CD14-positive monocyte (primary cell): Measurements from ENCODE around the gene PLEK2. TPM values are rescaled to one million over a fixed set of nuclear protein-coding genes. Genes with fewer than 3 reads are reported as not detected.

ENCODE experiments used
- DNase-seq, 3 donors: peaks; one replicate each; pipeline ENCODE4 v3.0.0-alpha.2; 2011 to 2022
- H2AFZ ChIP-seq: 2 replicates; pipeline ENCODE4 v1.6.0; 2012; ENCODE audit warnings: mild to moderate bottlenecking, low read depth, low read length, inconsistent platforms; ENCODE audit not compliant: insufficient read depth, poor library complexity, severe bottlenecking
- H3K27ac ChIP-seq, 2 donors: 1 replicate in 1 of 2; 2 replicates in 1 of 2; pipeline ENCODE4 v1.5.1; 2012 to 2013; ENCODE audit warnings: low read length in 2 of 2, control low read depth in 1 of 2, inconsistent platforms in 1 of 2, low read depth in 1 of 2, mild to moderate bottlenecking in 1 of 2
- H3K27me3 ChIP-seq, 2 donors: one replicate each; pipeline versions ENCODE4 v1.6.0 to v1.6.1; 2011 to 2013; ENCODE audit warnings: low read length in 2 of 2; ENCODE audit not compliant: control insufficient read depth in 2 of 2, insufficient read depth in 2 of 2
- H3K36me3 ChIP-seq, 2 donors: replicated peaks in 1 of 2; 1 replicate in 1 of 2; 2 replicates in 1 of 2; pipeline versions ENCODE4 v1.5.1 to v1.6.1; 2012 to 2013; ENCODE audit warnings: low read length in 2 of 2, control low read depth in 1 of 2, inconsistent platforms in 1 of 2, mild to moderate bottlenecking in 1 of 2; ENCODE audit not compliant: insufficient read depth in 2 of 2, control insufficient read depth in 1 of 2
- H3K4me1 ChIP-seq, 2 donors: 1 replicate in 1 of 2; 2 replicates in 1 of 2; pipeline versions ENCODE4 v1.5.1 to v1.6.1; 2012 to 2013; ENCODE audit warnings: low read length in 2 of 2, control low read depth in 1 of 2, inconsistent platforms in 1 of 2, mild to moderate bottlenecking in 1 of 2, moderate library complexity in 1 of 2; ENCODE audit not compliant: insufficient read depth in 2 of 2, control insufficient read depth in 1 of 2
- H3K4me2 ChIP-seq: replicated peaks from 2 replicates; pipeline ENCODE3; 2012; ENCODE audit warnings: low read length, moderate library complexity, mild to moderate bottlenecking; ENCODE audit not compliant: poor library complexity, severe bottlenecking; ENCODE audit errors: extremely low read depth
- H3K4me3 ChIP-seq, 3 experiments: fragments of 200-600 bp in 1 of 3; sonication (generic) in 1 of 3; replicated peaks in 1 of 3; 1 replicate in 2 of 3; 2 replicates in 1 of 3; pipeline ENCODE4 v1.5.1; 2011 to 2013; ENCODE audit warnings: low read length in 3 of 3, mild to moderate bottlenecking in 3 of 3, control low read depth in 2 of 3, low read depth in 2 of 3, inconsistent platforms in 1 of 3, moderate library complexity in 1 of 3
- H3K79me2 ChIP-seq: 2 replicates; pipeline ENCODE4 v1.6.0; 2012; ENCODE audit warnings: mild to moderate bottlenecking, control low read depth, inconsistent platforms, low read length, moderate library complexity; ENCODE audit not compliant: insufficient read depth
- H3K9ac ChIP-seq: 2 replicates; pipeline ENCODE4 v1.6.0; 2017; ENCODE audit warnings: low read length, mild to moderate bottlenecking; ENCODE audit not compliant: insufficient read depth, poor library complexity, severe bottlenecking
- H3K9me3 ChIP-seq, 2 donors: replicated peaks in 1 of 2; 1 replicate in 1 of 2; 2 replicates in 1 of 2; pipeline versions ENCODE4 v1.5.1 to v1.6.1; 2012 to 2013; ENCODE audit warnings: low read length in 2 of 2, control low read depth in 1 of 2; ENCODE audit not compliant: control insufficient read depth in 1 of 2, insufficient read depth in 1 of 2
- H4K20me1 ChIP-seq: 2 replicates; pipeline ENCODE4 v1.6.0; 2012; ENCODE audit warnings: mild to moderate bottlenecking, low read length, control low read depth, moderate library complexity; ENCODE audit not compliant: insufficient read depth
- H3K27ac Mint-ChIP-seq, 7 donors: one replicate each; pipeline ENCODE4 v1.8.0; 2020; ENCODE audit warnings: mild to moderate bottlenecking in 7 of 7, mixed read lengths in 7 of 7, moderate library complexity in 6 of 7, inconsistent platforms in 2 of 7
- H3K27me3 Mint-ChIP-seq, 3 donors: one replicate each; pipeline ENCODE4 v1.8.0; 2021 to 2022; ENCODE audit warnings: low read depth in 3 of 3, mild to moderate bottlenecking in 3 of 3, mixed read lengths in 3 of 3, moderate library complexity in 3 of 3, inconsistent platforms in 1 of 3
- H3K36me3 Mint-ChIP-seq, 2 donors: one replicate each; pipeline ENCODE4 v1.8.0; 2020; ENCODE audit warnings: mixed read lengths in 2 of 2, inconsistent platforms in 1 of 2, mild to moderate bottlenecking in 1 of 2
- H3K4me1 Mint-ChIP-seq: one replicate; pipeline ENCODE4 v1.8.0; 2020; ENCODE audit warnings: mild to moderate bottlenecking, mixed read lengths
- H3K4me3 Mint-ChIP-seq, 2 donors: one replicate each; pipeline ENCODE4 v1.8.0; 2020; ENCODE audit warnings: mild to moderate bottlenecking in 2 of 2, mixed read lengths in 2 of 2, moderate library complexity in 1 of 2
- H3K9me3 Mint-ChIP-seq, 7 donors: one replicate each; pipeline ENCODE4 v1.8.0; 2020 to 2022; ENCODE audit warnings: mixed read lengths in 7 of 7, mild to moderate bottlenecking in 6 of 7, moderate library complexity in 6 of 7, inconsistent platforms in 2 of 7
- CTCF ChIP-seq: fragments of 200-600 bp; IDR thresholded peaks from one replicate; pipeline ENCODE4 v1.8.0; 2022; ENCODE audit warnings: antibody characterized with exemption, mild to moderate bottlenecking
- WGBS: methylation state at CpG from one replicate; pipeline ENCODE4 v1.1.5; 2013; ENCODE audit warnings: missing lambda C conversion rate; ENCODE audit not compliant: insufficient coverage; 5-methylcytosine and 5-hydroxymethylcytosine counted together
- intact Hi-C, 2 donors: fragments of 100-400 bp; cut with micrococcal nuclease; formaldehyde crosslinking; loops; one replicate each; pipeline versions ENCODE4 v1.15.0 to v1.15.1; 2023
- polyA plus RNA-seq, 3 donors: library from polyadenylated mRNA; depleted of rRNA in 1 of 3; unstranded in 2 of 3; stranded (reverse) in 1 of 3; fragments of 300-500 nt in 2 of 3; fragments of >200 nt in 1 of 3; fragmentation: Illumina TruSeq in 2 of 3; gene quantifications; 1 replicate in 2 of 3; 2 replicates in 1 of 3; pipeline ENCODE4 v1.2.3, GENCODE V29; 2012 to 2021

Gene PLEK2
- polyA plus RNA-seq, 3 donors, result 0.20 TPM; not detected in 2

GRCh38 chr14:67371247-67372148, 40.5 kb downstream of the PLEK2 start:
- WGBS, result no CpG with 5 or more reads among the region's 4 CpGs
- peaks cover 79 to 92% of the 10 kb centered on the region in 2 donors for H3K36me3 Mint-ChIP-seq
- H3K4me2 ChIP-seq, result no peak overlapping the region
- H3K79me2 ChIP-seq, result peaks cover 27% of the 10 kb centered on the region
- no peak overlapping the region for H3K27ac ChIP-seq
- H3K9me3 Mint-ChIP-seq, result no peaks in the 10 kb centered on the region
- no peaks in the 10 kb centered on the region for H3K27me3 ChIP-seq
- H4K20me1 ChIP-seq, result peaks cover 46% of the 10 kb centered on the region
- intact Hi-C loops, result no loop called here
- DNase-seq, result no peak
- H3K36me3 ChIP-seq, result peaks cover 94 to 100% of the 10 kb centered on the region in 2 donors
- no peaks in the 10 kb centered on the region for H3K4me1 ChIP-seq
- no peak overlapping the region for H3K4me3 Mint-ChIP-seq
- H3K9ac ChIP-seq, result no peak overlapping the region
- H3K4me3 ChIP-seq, result no peak overlapping the region
- no peaks in the 10 kb centered on the region for H3K4me1 Mint-ChIP-seq
- H2AFZ ChIP-seq, result no peak overlapping the region
- H3K9me3 ChIP-seq, result no peaks in the 10 kb centered on the region
- peak overlapping the region in 2 of 7 donors; percentile 55 to 78 for H3K27ac Mint-ChIP-seq
- no peaks in the 10 kb centered on the region for H3K27me3 Mint-ChIP-seq
- no peak for TF ChIP-seq CTCF

DNA sequence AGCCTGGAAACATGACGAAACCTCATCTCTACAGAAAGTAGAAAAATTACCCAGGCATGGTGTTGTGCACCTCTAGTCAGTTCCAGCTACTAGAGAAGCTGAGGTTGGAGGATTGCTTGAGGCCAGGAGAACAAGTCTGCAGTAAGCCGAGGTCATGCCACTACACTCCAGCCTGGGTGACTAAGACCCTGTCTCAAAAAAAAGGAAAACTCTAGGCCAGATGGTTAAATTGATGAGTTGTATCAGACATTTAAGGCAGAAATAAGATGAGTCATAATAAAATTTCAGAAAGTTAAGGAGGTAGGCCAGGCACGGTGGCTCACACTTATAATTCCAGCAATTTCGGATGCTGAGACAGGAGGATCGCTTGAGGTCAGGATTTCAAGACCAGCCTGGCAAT, 41.1 kb downstream of the PLEK2 start:
- H3K27me3 ChIP-seq, result no peaks in the 10 kb centered on the region
- Mint-ChIP-seq H3K9me3 (no peaks in the 10 kb centered on the region), H3K36me3 (peaks cover 80 to 92% of the 10 kb centered on the region in 2 donors), H3K27me3 (no peaks in the 10 kb centered on the region), H3K4me1 (no peaks in the 10 kb centered on the region), H3K27ac (peak overlapping the region in 2 of 7 donors; percentile 25 to 43), H3K4me3 (no peak overlapping the region)
- peaks cover 94 to 100% of the 10 kb centered on the region in 2 donors for H3K36me3 ChIP-seq
- H2AFZ ChIP-seq, result no peak overlapping the region
- 100% methylated on average over 1 of the region's 5 CpGs for WGBS
- H3K9ac ChIP-seq, result no peak overlapping the region
- H3K79me2 ChIP-seq, result peaks cover 34% of the 10 kb centered on the region
- H3K4me3 ChIP-seq, result no peak overlapping the region
- peaks cover 45% of the 10 kb centered on the region for H4K20me1 ChIP-seq
- TF ChIP-seq CTCF, result no peak
- H3K4me2 ChIP-seq, result no peak overlapping the region
- no peaks in the 10 kb centered on the region for H3K9me3 ChIP-seq
- DNase-seq, result no peak
- intact Hi-C loops, result no loop called here
- H3K4me1 ChIP-seq, result no peaks in the 10 kb centered on the region
- no peak overlapping the region for H3K27ac ChIP-seq
